Measurements from ENCODE around the gene WDR64.

The WDR64 gene

GRCh38 chr1:241738284-241739078 lies 86.4 kb downstream of the WDR64 start:
- Histone ChIP-seq H3K4me2 (ENCODE audit: low read length) (no peak overlapping the region), H3K27ac (ENCODE audit: low read length) (no peak overlapping the region), H3K9ac (ENCODE audit: low read length) (no peak overlapping the region), H2AFZ (ENCODE audit: low read depth, low read length) (no peak overlapping the region), H3K79me2 (ENCODE audit: low read length) (no peaks in the 10 kb centered on the region), H3K36me3 (replicated peaks; ENCODE audit: low read depth, low read length) (no peaks in the 10 kb centered on the region), H3K9me3 (ENCODE audit: insufficient read depth, low read length) (no peaks in the 10 kb centered on the region), H4K20me1 (ENCODE audit: insufficient read depth, low read length) (no peaks in the 10 kb centered on the region), H3K4me1 (ENCODE audit: low read length) (peaks cover 10% of the 10 kb centered on the region), H3K4me3 (ENCODE audit: low read length) (no peak overlapping the region), H3K27me3 (ENCODE audit: low read depth, low read length) (peaks cover 62% of the 10 kb centered on the region)
- TF ChIP-seq EZH2phosphoT487 (IDR thresholded peaks at IDR 0.05; ENCODE audit: low read depth): no peak
- TF ChIP-seq CTCF (IDR thresholded peaks at IDR 0.05; ENCODE audit: low read depth, low read length): no peak

GRCh38 chr1:241742084-241742483 lies 90.0 kb downstream of the WDR64 start:
- no peak overlapping the region for H3K27ac ChIP-seq (ENCODE audit: low read length)
- H3K4me1 ChIP-seq (ENCODE audit: low read length): no peaks in the 10 kb centered on the region
- no peaks in the 10 kb centered on the region for H3K79me2 ChIP-seq (ENCODE audit: low read length)
- H3K4me3 ChIP-seq (ENCODE audit: low read length): no peak overlapping the region
- H4K20me1 ChIP-seq (ENCODE audit: insufficient read depth, low read length): no peaks in the 10 kb centered on the region
- H3K36me3 ChIP-seq (replicated peaks; ENCODE audit: low read depth, low read length): no peaks in the 10 kb centered on the region
- H3K4me2 ChIP-seq (ENCODE audit: low read length): no peak overlapping the region
- H3K9me3 ChIP-seq (ENCODE audit: insufficient read depth, low read length): no peaks in the 10 kb centered on the region
- no peak overlapping the region for H2AFZ ChIP-seq (ENCODE audit: low read depth, low read length)
- TF ChIP-seq EZH2phosphoT487 (IDR thresholded peaks at IDR 0.05; ENCODE audit: low read depth) (no peak), CTCF (IDR thresholded peaks at IDR 0.05; ENCODE audit: low read depth, low read length) (no peak)
- peaks cover 49% of the 10 kb centered on the region for H3K27me3 ChIP-seq (ENCODE audit: low read depth, low read length)
- no peak overlapping the region for H3K9ac ChIP-seq (ENCODE audit: low read length)

- TF ChIP-seq CTCF (IDR thresholded peaks at IDR 0.05; ENCODE audit: low read depth, low read length): no peak
- no peak for TF ChIP-seq EZH2phosphoT487 (IDR thresholded peaks at IDR 0.05; ENCODE audit: low read depth)
Observed at GRCh38 chr1:241744591-241744990, 92.5 kb downstream of the WDR64 start.

GRCh38 chr1:241747992-241748391 lies 95.9 kb downstream of the WDR64 start:
- no peaks in the 10 kb centered on the region for H3K79me2 ChIP-seq (ENCODE audit: low read length)
- peaks cover 26% of the 10 kb centered on the region for H3K27me3 ChIP-seq (ENCODE audit: low read depth, low read length)
- H3K9ac ChIP-seq (ENCODE audit: low read length): no peak overlapping the region
- no peaks in the 10 kb centered on the region for H3K36me3 ChIP-seq (replicated peaks; ENCODE audit: low read depth, low read length)
- TF ChIP-seq EZH2phosphoT487 (IDR thresholded peaks at IDR 0.05; ENCODE audit: low read depth) (no peak), CTCF (IDR thresholded peaks at IDR 0.05; ENCODE audit: low read depth, low read length) (no peak)
- no peak overlapping the region for H3K27ac ChIP-seq (ENCODE audit: low read length)
- no peak overlapping the region for H2AFZ ChIP-seq (ENCODE audit: low read depth, low read length)
- no peaks in the 10 kb centered on the region for H3K4me1 ChIP-seq (ENCODE audit: low read length)
- no peaks in the 10 kb centered on the region for H4K20me1 ChIP-seq (ENCODE audit: insufficient read depth, low read length)
- H3K4me3 ChIP-seq (ENCODE audit: low read length): no peak overlapping the region
- no peaks in the 10 kb centered on the region for H3K9me3 ChIP-seq (ENCODE audit: insufficient read depth, low read length)
- H3K4me2 ChIP-seq (ENCODE audit: low read length): no peak overlapping the region

More at GRCh38 chr1:241744591-241744990, 92.5 kb downstream of the WDR64 start:
- Histone ChIP-seq H3K36me3 (replicated peaks; ENCODE audit: low read depth, low read length) (no peaks in the 10 kb centered on the region), H3K4me3 (ENCODE audit: low read length) (no peak overlapping the region), H3K79me2 (ENCODE audit: low read length) (no peaks in the 10 kb centered on the region), H3K27ac (ENCODE audit: low read length) (no peak overlapping the region), H3K9ac (ENCODE audit: low read length) (no peak overlapping the region), H4K20me1 (ENCODE audit: insufficient read depth, low read length) (no peaks in the 10 kb centered on the region), H3K27me3 (ENCODE audit: low read depth, low read length) (peaks cover 25% of the 10 kb centered on the region), H3K9me3 (ENCODE audit: insufficient read depth, low read length) (no peaks in the 10 kb centered on the region), H2AFZ (ENCODE audit: low read depth, low read length) (no peak overlapping the region), H3K4me1 (ENCODE audit: low read length) (no peaks in the 10 kb centered on the region), H3K4me2 (ENCODE audit: low read length) (no peak overlapping the region)

Measured in OCI-LY3 (cell line).